Forelimb muscle (tissue), 1 donor: ENCODE results near the gene HSDL2. TPM values are rescaled to one million over a fixed set of nuclear protein-coding genes. Genes with fewer than 3 reads are reported as not detected.
"Not testable (repeated sequence)": the region's sequence is repeated elsewhere in the genome, so short reads cannot be mapped to it uniquely, and the experiment has no call there.

ENCODE experiments used
- DNase-seq: peaks from one replicate; pipeline ENCODE4 v3.0.0-alpha.2; 2013; ENCODE audit warnings: low read depth
- polyA plus RNA-seq: library from polyadenylated mRNA; unstranded; fragments of 120-200 nt; gene quantifications from one replicate; pipeline ENCODE4 v1.2.1, GENCODE V29; 2013; ENCODE audit not compliant: insufficient read length

Gene HSDL2
- polyA plus RNA-seq, 1 donor, result 63.5 TPM

DNA sequence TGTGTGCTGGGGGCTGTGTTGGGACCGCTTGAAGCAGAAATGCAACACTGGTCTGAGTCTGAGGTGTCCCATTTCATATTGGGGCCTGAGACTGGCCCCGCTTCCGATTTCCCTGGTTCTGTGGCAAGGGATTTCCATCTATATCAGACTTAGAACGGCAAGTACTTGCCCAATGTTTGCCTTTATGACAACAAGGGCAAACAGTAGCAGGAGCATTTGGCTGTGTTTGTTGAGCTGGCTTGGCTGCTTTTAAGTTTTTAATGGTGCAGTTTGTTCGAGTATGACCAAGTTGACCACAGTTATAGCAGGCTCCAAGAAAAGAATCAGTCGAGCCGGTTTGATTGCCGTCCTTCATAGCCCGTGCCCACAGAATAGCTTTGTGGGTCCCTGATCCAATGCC is 17.0 kb downstream of the HSDL2 start:
- DNase-seq, result no peak

DNA sequence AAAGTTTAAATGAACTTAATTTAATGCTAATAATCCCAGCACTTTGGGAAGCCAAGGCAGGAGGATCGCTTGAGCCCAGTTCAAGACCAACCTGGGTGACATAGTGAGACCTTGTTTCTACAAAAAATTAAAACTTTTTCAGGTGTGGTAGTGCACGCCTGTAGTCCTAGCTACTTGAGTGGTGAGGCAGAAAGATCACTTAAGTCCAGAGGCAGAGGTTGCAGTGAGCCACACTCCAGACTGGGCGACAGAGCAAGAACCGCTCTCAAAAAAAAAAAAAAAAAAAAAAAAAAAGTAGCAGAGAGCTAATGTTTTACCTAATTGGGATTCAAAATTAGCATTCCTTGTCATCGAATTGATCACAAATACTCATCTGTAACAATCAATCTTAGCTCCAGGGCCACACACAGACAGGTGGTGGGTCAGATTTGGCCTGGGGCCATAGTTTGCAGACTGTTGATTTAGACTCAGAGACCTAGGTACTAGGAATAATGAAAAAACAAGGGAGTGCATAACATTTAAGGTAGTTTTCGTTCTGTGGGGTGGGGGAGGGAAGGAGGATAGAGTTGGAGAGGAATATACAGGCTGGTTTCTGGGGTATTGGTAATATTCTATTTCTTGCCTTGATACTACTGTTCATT is 21.4 kb downstream of the HSDL2 start:
- DNase-seq, result no peak

DNA sequence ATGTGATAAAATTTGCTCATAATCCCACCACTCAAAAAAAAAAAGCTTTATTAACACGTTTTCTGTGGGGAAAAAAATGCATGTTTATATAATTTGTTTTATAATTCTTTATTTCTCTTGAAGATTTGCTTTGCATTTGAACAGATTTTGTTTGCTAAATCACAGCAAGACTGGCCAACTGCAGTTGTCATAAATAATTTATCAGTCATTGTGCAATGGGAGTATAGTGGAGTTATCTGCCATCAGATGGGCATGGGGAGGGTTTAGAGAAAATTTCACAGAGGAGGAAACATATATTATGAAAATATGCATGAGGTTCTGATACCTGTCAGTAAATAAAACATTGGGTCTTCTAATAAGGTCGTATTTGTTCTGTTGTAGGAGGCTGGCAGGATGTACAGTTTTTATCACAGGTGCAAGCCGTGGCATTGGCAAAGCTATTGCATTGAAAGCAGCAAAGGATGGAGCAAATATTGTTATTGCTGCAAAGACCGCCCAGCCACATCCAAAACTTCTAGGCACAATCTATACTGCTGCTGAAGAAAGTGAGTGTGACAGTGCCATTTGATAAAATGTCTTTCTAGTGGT is 23.8 kb downstream of the HSDL2 start:
- DNase-seq, result no peak

DNA sequence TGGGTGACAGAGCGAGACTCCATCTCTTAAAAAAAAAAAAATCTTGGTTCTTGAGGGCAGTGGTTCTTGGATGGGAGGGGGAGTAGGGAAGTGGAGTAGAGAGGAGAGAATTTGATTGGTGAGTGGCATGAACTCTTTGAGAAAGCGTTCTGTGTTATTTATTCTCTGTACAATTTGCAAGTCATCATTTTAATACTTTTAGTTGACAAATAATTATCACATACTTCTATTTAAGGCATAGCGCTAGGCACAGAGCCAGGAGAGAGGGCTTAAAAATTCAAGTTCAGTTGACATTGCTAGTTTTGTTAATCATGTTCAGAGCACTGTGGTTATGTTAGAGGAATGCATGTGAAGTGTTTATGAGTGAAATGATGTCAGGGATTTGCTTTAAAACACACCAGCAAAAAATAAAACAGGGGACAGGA is 24.6 kb downstream of the HSDL2 start:
- DNase-seq, result no peak

DNA sequence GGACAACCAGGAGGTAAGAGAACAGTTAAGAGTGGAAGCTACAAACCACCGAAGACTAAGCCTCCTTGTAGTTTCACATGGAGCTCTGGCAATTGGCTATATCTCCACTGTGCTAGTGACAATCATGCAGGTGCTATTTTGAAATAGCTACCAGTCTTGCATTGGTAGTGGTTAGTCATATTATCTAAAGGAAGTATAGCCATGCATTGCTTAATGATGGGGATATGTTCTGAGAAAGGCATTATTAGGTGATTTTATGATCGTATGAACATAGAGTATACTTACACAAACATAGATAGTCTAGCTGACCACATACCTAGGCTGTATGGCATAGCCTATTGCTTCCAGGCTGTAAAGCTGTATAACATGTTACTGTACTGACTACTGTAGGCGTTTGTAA is 28.4 kb downstream of the HSDL2 start:
- DNase-seq, result no peak

DNA sequence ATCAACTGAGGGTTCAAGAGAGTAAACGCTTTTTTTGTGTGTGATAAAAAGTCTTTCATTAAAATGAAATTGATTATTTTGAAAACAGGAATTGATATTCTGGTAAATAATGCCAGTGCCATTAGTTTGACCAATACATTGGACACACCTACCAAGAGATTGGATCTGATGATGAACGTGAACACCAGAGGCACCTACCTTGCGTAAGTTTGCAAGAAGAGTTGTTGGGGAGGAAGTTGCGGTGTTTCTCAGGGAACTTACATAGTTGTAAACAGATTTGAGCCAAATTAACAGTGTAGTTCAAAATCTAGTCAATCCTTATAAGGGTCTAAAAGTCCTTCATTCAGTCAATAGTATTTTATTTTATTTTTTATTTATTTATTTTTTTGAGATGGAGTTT is 28.9 kb downstream of the HSDL2 start:
- no peak for DNase-seq

DNA sequence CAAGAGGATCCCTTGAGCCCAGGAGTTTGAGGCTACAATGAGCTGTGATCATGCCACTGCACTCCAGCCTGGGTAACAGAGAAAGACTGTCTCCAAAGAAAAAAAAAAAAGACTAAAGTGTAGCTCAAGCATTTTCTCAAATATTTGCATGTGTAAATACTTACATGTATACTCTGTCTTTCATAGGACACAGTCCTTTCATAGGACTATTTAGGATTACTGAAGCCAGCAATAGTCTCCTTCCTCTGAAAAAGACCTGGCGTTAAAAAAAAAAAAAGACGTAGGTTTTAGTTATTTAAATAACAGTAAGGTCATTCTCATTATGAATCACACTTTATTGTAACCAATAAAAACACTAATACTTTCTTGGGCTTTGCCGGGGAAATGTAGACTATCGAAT is 29.9 kb downstream of the HSDL2 start:
- DNase-seq, result no peak

DNA sequence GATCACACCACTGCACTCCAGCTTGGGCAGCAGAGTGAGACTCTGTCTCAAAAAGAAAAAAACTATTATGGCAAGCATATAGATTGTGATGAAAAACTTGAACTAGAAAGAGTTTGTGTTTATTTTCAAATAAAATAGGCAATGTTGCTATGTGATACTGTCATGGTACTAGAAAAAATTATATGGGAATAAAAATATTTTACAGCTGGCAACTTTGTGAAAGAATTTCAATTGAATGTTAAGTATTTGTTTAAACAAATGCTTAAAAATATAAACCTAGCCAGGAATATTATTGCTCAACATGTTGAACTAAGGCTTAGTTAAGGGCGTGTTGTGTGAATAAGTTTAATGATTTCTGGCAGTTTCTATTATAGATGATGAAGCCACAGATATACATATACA is 31.7 kb downstream of the HSDL2 start:
- no peak for DNase-seq

DNA sequence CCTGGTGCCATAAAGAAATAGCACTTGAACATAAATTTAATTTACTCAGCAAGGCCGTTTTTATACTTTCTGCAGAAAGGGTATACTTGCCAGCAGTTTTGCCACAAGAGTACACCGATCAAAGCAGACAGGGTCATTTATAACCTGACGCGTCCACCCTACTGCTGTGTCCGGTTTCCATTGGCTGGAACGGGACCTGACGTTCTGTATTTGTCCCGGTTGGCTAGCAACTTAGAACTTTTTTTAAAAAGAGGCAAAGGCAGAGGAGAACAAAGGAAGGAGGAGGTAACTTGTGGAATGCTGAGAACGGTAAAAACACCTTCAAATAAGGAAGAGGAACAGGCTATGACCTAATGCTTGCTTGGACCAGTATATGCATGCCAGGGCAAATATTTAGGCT is 33.8 kb downstream of the HSDL2 start:
- not testable (repeated sequence) for DNase-seq

DNA sequence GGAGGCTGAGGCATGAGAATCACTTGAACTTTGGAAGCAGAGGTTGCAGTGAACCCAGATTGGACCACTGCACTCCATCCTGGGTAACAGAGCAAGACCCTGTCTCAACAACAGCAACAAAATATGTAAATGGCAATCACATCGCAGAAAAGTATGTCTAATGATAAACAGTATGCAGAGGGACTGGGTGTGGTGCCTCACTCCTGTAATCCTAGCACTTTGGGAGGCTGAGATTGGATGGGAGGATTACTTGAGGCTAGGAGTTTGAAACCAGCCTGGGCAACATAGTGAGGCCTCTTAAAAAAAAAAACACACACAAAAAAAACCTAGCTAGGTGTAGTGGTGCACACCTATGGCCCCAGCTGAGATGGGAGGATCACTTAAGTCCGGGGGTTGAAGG is 40.3 kb downstream of the HSDL2 start:
- no peak for DNase-seq

DNA sequence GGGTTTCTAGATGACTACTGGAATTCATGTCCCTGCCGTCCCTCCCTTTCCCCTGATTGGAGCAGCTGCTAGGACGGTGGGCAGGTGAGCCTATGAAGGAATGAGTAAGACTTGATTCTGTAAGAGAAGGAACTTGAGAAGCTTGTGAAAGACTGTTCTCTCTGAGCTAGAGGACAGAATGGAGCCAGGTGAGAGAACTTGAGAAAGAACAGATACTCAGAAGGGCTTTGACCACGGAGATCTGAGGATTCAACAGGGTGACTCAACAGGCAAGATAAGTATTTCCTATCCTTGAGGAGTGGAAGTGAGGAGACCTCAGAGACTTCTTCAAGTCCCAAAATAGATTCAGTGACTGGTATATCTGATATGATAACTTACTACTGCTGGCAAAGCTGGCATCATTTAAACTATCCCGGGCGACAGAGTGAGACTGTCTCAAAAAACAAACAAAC is 41.9 kb downstream of the HSDL2 start:
- no peak for DNase-seq

DNA sequence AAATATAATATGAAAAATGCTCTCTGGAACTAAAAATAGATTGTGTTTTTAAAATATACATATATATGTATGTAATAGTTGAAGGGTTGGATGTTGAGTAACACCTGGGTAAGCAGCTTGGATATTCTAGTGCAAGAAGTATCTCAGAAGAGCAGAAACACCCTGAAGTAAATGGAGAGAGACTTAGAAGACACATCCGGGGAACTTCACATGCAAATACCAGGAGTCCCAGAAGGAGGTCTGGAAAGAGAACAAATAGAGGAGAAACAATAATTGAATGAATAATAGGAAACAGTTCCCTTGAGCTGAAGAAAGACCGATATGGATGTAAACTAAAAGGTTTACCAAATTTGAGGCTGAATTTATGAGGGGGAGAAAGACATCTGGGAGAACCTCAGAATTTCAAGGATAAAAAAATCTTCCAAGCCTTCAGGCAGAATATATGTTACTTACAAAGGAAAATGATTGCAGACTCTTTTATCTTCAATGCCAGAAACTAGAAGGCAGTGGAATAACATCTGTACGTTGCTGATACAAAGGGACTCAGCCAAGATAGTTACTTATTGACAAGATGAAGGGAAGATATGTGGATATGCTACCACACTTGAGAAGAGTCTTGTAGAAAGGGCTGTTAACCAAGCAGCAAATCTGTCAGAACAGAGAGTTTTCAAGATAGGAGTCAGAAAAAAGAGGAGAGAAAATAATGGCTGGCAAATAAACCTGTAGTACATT is 42.7 kb downstream of the HSDL2 start:
- no peak for DNase-seq

DNA sequence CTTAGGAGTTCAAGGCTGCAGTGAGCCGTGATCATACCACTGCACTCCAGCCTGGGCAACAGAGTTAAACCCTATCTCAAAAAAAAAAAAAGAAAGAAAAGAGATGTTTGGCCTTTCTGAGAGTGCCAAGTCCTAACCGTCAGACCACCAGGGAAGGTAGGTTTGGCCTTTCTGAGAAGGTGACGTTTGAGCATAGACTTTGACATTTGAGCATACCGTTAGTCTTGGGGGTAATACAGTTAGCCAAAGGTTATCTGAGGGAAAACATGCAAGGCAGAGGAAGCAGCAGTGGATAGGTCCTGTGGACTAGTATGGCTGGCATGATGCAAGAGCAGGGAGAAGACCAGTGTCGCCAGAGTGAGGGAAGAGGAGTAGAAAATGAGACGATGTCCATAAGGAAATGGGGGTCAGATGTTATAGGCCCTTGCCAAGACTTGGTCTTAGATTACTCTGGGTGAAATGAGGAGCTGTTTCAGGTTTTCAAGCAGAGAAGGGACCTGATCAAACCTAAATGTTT is 50.2 kb downstream of the HSDL2 start:
- no peak for DNase-seq

DNA sequence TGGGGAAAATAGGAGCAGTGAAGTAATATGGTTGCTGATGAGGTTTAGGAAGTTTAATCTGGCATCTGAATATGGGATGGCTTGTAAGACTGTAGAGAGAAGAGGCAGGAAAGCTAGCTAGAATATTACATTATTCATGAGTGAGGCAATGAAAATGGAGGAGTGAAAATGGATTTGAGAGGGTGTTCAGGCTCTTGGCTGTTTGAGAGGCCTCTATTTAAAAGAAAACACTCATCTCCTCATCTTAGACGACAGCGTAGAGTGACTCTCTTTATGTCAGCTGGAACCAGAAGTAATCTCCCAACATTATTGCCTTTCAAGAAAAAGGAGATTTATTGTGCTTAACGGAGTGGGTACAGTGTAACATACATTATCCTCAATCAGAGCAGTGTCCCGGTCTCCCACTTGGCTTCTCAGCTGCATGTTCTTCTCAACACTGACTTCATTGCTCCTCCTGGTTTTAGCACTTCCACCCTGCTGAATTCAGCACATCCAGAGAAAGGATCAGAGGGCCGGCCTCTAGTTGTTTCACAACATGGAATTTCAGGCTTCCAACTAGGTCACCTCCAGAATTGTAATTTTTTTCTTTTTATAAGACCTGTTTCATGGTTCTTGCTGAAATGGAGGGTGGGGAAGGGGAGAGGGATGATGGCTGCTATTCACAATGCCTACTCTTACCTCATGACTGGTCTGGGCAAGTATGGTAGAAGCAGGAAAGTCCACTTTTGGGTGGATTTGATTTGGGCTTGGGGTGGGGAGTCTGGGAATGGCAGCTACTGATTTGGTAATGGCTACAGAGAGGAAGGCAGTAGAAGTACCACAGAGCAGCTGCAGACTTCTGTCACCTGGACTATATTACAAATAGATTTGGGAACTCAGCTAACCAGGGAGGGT is 53.8 kb downstream of the HSDL2 start:
- DNase-seq, result no peak

DNA sequence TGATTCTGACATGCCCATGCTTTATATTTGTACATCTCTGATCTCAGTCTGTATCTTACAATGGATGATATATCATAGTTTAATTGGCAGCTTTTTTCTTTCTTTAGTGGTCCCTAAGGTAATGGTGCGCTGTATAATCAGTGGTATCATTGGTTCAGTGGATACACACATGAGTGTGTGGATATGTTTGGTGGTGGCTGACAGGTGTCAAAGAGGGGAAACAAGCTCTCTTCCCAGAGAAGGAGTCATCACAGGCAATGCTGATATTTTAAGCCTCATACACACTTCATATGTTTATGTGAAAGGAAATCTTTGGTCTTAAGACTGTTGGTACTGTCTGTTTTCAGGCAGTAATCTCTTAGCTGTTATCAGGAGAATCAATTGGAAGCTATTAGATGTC is 54.6 kb downstream of the HSDL2 start:
- DNase-seq, result no peak

DNA sequence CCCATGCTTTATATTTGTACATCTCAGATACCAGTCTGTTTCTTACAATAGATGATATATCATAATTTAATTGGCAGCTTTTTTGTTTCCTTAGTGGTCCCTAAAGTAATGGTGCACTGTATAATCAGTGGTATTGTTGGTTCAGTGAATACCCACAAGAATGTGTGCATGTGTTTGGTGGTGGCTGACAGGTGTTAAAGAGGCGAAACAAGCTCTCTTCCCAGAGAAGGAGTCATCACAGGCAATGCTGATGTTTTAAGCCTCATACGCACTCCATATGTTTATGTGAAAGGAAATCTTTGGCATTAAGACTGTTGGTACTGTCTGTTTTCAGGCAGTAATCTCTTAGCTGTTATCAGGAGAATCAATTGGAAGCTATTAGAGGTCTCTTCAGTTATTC is 57.5 kb downstream of the HSDL2 start:
- no peak for DNase-seq

DNA sequence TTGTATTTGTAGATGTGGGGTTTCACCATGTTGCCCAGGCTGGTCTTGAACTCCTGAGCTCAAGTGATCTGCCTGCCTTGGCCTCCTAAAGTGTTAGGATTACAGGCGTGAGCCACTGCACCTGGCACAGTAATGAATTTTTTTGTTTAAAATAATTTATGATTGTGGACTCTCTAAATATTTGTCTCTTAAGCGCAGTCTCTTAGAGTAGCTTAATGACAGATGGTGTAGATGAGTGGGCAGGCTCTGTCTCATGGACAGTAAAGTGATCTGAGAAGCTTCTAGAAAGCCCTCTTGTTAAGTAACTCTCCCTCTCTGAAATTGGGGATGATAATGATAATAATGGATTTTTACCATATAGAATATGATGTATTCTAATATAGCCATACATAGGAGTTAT is 59.3 kb downstream of the HSDL2 start:
- DNase-seq, result no peak

DNA sequence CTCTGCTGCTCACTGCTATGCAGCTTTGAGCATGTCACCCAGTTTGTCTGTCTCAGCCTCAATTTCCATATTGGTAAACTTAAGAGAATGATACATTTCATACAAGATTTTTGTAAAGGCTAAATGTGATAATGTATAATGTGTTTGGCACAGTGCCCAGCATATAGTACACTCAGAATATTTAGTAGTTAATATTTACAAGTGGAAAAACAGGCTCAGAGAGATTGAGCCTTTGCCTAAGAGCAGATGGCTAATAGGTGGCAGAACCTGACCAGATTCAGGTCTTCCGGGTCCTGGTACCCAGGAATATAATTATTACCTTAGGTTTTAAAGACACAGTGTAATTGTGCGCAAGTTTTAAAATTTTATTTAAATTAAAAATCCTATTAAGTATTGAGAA is 59.9 kb downstream of the HSDL2 start:
- no peak for DNase-seq

DNA sequence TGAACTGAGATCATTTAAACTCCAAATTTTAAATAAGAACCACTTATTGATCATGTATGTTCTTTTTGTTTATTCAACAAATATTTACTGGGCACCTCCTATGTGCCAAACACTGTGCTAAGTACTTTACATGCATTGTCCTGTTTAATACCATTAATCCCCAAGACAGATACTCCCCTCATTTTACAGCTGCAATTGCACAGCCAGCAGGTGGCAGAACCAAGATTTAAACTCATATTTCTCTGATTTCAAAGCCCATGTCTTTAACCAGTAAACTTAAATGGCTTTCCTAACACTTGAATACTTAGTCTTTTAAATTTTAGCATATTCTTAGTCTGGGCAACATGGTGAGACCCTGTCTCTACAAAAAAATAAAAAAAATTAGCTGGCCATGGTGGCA is 63.3 kb downstream of the HSDL2 start:
- DNase-seq, result no peak

DNA sequence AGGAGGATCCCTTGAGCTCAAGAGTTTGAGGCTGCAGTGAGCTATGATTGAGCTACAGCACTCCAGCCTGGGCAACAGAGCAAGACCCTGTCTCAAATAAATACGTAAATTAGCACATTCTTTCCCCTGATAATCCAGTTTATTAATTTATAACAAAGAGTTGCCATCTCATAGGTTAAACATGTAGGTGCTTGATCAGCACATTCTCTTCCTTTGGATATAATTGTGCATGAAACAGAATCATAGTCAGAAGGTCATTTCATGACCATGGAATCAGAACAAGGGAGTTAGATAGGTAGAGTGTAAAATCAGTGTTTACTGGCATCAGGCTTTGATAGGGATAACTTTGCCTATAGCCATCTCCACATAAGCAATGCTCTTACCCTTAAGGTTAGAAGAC is 63.7 kb downstream of the HSDL2 start:
- no peak for DNase-seq

DNA sequence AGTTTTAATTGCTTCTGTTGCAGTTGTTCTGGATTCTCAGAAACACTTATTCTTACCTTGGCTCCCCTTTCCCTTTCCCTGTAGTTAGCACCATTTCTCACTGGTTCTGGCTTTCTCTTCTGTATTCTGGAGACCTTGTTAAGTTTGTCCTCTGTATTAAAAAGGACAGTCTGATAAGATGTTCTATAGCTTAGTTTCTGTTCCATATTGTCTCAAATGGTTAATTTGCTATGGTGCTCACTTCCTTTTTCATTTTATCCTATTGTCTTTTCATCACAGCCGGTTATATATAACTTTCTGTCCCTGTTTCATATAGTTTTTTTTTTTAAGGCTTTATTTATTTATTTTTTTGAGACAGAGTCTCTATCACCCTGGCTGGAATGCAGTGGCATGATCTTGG is 65.3 kb downstream of the HSDL2 start:
- DNase-seq, result no peak

DNA sequence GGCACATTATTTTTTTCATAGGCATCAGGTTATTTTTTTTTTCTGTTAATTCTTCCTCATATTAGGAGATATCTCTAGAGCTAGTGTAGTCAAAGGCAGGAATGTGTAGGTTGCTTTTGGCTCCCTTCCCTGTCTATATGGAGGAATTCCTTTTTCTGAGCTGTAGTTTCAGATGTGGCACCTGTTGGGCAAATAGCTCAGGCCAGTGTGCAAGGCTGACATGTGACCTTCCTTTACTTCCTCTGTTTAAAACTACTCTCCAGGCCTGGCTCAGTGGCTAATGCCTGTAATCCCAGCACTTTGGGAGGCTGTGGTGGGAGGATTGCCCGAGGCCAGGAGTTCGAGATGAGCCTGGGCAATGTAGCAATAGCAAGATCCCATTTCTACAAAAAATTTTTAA is 66.2 kb downstream of the HSDL2 start:
- DNase-seq, result no peak
